ACC112 (cell line): ENCODE results near the gene TAB2.

Source experiments
- H2AFZ ChIP-seq: fragments of 200-600 bp; sonication (generic); one replicate; pipeline ENCODE4 v1.6.0; 2017; ENCODE audit warnings: antibody characterized with exemption, low read length; ENCODE audit not compliant: unreplicated experiment
- H3K27ac ChIP-seq: fragments of 200-600 bp; sonication (generic); 2 replicates; pipeline ENCODE4 v1.5.1; 2014; ENCODE audit warnings: low read depth, mild to moderate bottlenecking, antibody characterized with exemption, low read length, moderate library complexity
- H3K27me3 ChIP-seq: fragments of 200-600 bp; sonication (generic); 2 replicates; pipeline ENCODE4 v1.6.1; 2014; ENCODE audit warnings: mild to moderate bottlenecking, antibody characterized with exemption, low read length, moderate library complexity, mixed read lengths; ENCODE audit not compliant: insufficient read depth
- H3K36me3 ChIP-seq: fragments of 200-600 bp; sonication (generic); 2 replicates; pipeline ENCODE4 v1.6.1; 2016; ENCODE audit warnings: mild to moderate bottlenecking, antibody characterized with exemption, low read length, moderate library complexity, mixed read lengths; ENCODE audit not compliant: insufficient read depth
- H3K4me1 ChIP-seq: fragments of 200-600 bp; sonication (generic); one replicate; pipeline ENCODE4 v1.6.1; 2016; ENCODE audit warnings: low read length, mixed read lengths; ENCODE audit not compliant: insufficient read depth, unreplicated experiment, control insufficient read depth
- H3K4me3 ChIP-seq: fragments of 200-600 bp; sonication (generic); 2 replicates; pipeline ENCODE4 v1.5.1; 2014; ENCODE audit warnings: mild to moderate bottlenecking, low read depth, low read length
- H3K79me2 ChIP-seq: fragments of 200-600 bp; sonication (generic); one replicate; pipeline ENCODE4 v1.6.0; 2016; ENCODE audit warnings: low read length; ENCODE audit not compliant: control insufficient read depth, unreplicated experiment, insufficient read depth

Gene TAB2

DNA sequence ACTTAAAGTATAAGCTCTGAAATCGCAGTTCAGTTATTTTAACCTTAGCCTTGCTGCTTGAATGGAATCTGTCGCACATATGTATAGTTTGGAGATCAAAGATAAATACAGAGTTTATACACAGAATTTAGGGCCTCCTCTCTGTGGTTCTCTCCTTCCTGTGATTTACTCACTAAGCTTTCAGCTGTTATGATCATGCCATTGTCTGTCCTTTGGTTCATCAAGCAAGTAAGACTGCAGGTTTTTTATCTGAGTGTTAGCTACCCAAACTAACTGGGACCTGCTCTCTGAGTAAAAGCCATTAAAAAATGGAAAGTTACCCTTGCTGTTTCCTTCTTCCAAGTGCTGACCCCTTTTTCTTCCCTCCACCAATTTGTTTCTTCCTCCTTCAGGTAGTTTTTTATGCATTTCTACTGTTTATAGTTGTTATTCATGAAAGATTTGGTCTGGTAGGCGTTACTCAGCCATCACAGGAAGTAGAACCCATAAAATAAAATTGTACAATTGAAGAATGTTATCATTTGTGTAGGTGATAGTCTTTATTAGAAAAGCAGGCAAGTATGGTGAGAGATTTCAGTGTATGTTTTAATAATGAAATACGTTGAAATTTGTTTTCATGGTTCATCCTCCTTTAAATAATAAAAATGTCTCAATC, 48.9 kb downstream of the TAB2 start:
- Histone ChIP-seq H3K36me3 (peaks cover 14% of the 10 kb centered on the region), H3K4me3 (no peak overlapping the region), H3K4me1 (no peaks in the 10 kb centered on the region), H3K27me3 (no peaks in the 10 kb centered on the region), H3K27ac (no peak overlapping the region), H2AFZ (no peak overlapping the region), H3K79me2 (peaks cover 89% of the 10 kb centered on the region)

DNA sequence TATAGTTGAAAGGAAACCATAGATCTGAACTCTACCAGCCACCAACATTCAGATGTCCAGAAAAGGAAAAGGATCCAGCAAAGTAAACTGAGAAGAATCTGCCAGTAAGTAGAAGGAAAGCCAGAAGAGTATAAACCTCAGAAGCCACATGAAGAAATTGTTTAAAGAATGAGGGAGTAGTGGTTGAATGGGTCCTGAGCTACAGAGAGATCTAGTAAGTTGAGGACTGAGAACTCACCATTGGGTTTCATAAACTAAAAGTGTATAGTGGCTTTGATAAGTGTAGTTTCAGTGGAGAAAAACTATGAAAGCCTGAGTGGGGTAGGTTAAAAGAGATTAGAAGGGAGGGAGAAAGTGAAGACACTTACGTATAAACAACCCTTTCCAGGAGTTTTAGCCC, 50.6 kb downstream of the TAB2 start:
- no peak overlapping the region for H2AFZ ChIP-seq
- H3K36me3 ChIP-seq: peaks cover 21% of the 10 kb centered on the region
- H3K27me3 ChIP-seq: no peaks in the 10 kb centered on the region
- no peaks in the 10 kb centered on the region for H3K4me1 ChIP-seq
- H3K4me3 ChIP-seq: no peak overlapping the region
- peaks cover 79% of the 10 kb centered on the region for H3K79me2 ChIP-seq
- no peak overlapping the region for H3K27ac ChIP-seq

DNA sequence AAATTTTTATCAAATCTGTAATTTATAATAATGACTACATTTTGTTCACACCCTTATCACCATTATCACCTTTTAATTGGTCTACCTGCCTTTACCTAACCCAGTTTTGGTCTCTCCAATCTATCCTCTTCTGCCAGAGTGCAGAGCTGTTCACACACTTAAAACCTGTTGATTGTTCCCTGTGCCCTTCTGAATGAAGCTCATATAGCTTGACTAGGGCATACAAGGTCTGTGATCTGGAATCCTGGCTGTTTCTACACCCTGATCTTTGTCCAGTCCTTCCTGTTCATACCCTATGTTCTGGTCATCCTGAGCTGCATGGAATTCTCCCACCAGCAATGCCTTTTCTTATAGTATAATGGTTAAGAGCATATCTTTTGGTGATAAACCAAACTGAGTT, 53.6 kb downstream of the TAB2 start:
- Histone ChIP-seq H3K79me2 (peaks cover 76% of the 10 kb centered on the region), H3K27me3 (no peaks in the 10 kb centered on the region), H3K4me3 (no peak overlapping the region), H3K4me1 (no peaks in the 10 kb centered on the region), H3K36me3 (peaks cover 36% of the 10 kb centered on the region), H2AFZ (no peak overlapping the region), H3K27ac (no peak overlapping the region)

DNA sequence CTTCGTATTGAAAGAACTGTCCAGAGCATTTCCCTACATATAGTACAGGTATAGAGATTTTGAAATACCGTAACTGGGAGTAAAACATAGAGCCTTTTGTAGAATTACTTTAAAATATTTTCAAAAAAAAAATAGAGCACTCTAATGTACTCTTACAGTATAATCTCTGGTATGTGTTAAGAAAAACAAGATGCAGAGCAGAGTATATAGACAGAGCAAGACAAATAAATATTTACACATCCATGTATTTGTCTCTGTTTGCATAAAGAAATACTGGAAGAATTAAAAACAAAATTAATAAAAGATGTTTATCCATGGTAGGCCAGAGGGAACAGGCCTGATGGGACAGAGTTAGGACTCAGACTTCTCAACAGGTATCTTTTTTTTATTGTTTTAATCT, 54.5 kb downstream of the TAB2 start:
- Histone ChIP-seq H3K79me2 (peaks cover 73% of the 10 kb centered on the region), H2AFZ (no peak overlapping the region), H3K27me3 (no peaks in the 10 kb centered on the region), H3K27ac (no peak overlapping the region), H3K4me1 (no peaks in the 10 kb centered on the region), H3K36me3 (peaks cover 35% of the 10 kb centered on the region), H3K4me3 (no peak overlapping the region)

DNA sequence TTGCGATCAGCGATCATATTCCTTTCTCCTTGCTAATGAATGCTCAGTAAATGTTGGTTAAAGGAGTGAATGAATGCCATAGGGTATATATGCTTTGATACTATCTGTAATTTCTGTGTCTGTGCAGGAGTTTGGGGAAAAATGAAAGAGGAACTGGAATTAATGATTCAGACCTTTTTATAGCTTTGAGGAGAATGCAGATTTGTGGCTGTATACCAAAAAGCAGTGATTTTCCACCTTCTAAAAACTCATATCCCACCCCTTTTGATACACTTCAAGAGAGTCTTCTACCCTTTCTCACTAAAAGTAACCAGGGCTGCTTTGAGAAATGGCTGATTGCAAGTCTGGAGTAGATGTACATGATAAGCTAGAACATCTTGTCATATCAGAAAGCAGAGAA, 56.0 kb downstream of the TAB2 start:
- H3K79me2 ChIP-seq: peaks cover 61% of the 10 kb centered on the region

DNA sequence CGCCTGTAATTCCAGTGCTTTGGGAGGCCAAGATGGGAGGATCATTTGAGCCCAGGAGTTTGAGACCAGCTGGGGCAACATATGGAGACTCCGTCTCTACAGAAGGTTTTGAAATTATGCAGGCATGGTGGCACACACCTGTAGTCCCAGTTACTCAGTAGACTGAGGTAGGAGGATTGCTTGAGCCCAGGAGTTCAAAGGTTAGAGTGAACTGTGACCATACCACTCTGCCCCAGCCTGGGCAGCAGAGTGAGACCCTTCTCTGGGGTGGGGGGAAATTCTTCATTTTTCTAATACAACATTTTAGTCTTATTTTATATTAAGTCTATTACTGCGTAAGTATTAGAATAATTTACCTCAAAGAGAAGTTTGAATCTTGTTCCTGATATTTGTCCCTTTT, 62.5 kb downstream of the TAB2 start:
- Histone ChIP-seq H3K27ac (no peak overlapping the region), H3K4me3 (no peak overlapping the region), H3K27me3 (no peaks in the 10 kb centered on the region), H2AFZ (no peak overlapping the region), H3K4me1 (no peaks in the 10 kb centered on the region), H3K79me2 (peaks cover 39% of the 10 kb centered on the region), H3K36me3 (peaks cover 55% of the 10 kb centered on the region)

More for the DNA sequence above, 56.0 kb downstream of the TAB2 start:
- H3K4me1 ChIP-seq: no peaks in the 10 kb centered on the region
- H2AFZ ChIP-seq: no peak overlapping the region
- H3K27ac ChIP-seq: no peak overlapping the region
- no peak overlapping the region for H3K4me3 ChIP-seq
- peaks cover 44% of the 10 kb centered on the region for H3K36me3 ChIP-seq
- H3K27me3 ChIP-seq: no peaks in the 10 kb centered on the region

DNA sequence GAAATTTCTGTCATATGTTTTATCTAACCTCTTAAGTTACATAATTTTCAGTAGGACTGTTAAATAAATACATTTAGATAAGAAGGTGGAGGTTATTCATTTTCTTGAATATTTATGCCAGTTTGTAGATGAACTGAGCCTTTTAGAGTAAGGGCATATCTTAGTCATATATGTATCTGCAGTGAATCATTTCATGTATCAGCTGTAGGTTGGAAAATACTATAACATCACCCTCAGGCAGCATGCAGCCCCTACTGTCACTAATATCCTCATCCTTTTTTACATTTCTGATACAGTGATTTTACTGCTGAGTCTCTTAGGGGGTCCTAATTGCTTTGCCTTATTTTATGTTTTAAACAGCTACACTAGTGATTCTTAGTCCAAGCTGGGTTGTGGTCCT, 63.0 kb downstream of the TAB2 start:
- Histone ChIP-seq H3K4me1 (no peaks in the 10 kb centered on the region), H3K79me2 (peaks cover 40% of the 10 kb centered on the region), H2AFZ (no peak overlapping the region), H3K27me3 (no peaks in the 10 kb centered on the region), H3K27ac (no peak overlapping the region), H3K36me3 (peaks cover 61% of the 10 kb centered on the region), H3K4me3 (no peak overlapping the region)

DNA sequence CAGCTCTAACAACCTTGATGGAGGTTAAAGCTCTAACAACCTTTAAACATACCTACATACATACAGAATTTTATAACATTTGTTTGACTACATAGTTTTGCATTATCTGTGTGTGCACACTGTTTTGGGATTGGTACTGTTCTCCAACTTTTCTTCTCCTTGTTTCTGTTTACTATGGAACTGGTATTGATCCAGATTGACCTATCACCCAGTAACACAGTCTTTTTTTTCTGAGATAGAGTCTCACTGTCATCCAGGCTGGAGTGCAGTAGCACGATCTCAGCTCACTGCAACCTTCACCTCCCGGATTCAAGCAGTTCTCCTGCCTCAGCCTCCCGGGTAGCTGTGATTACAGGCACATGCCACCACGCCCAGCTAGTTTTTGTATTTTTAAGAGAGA, 65.9 kb downstream of the TAB2 start:
- Histone ChIP-seq H3K27ac (no peak overlapping the region), H3K4me1 (no peaks in the 10 kb centered on the region), H3K4me3 (no peak overlapping the region), H3K27me3 (no peaks in the 10 kb centered on the region), H3K36me3 (peaks cover 77% of the 10 kb centered on the region), H3K79me2 (peaks cover 45% of the 10 kb centered on the region), H2AFZ (no peak overlapping the region)

DNA sequence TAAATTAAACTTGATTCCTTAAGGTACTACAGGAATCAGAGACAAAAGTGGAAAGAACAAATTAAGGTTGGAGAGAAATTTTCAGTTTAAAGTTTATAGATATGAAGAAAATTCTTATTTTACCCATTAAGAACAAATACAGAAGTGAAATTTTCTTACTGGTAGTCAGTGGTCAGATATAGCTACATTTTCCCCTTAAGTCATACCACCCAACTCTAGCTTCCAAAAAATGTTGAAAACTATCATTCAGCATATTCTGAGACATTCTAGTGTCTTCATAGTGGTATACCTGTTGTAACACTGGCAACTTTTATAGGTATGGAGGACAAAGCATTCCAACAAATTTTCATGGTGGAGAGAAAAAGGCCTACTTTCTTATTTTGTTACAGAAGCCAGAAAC, 67.0 kb downstream of the TAB2 start:
- Histone ChIP-seq H3K79me2 (peaks cover 36% of the 10 kb centered on the region), H3K36me3 (peaks cover 67% of the 10 kb centered on the region), H3K27ac (no peak overlapping the region), H3K4me1 (no peaks in the 10 kb centered on the region), H3K27me3 (no peaks in the 10 kb centered on the region), H2AFZ (no peak overlapping the region), H3K4me3 (no peak overlapping the region)

DNA sequence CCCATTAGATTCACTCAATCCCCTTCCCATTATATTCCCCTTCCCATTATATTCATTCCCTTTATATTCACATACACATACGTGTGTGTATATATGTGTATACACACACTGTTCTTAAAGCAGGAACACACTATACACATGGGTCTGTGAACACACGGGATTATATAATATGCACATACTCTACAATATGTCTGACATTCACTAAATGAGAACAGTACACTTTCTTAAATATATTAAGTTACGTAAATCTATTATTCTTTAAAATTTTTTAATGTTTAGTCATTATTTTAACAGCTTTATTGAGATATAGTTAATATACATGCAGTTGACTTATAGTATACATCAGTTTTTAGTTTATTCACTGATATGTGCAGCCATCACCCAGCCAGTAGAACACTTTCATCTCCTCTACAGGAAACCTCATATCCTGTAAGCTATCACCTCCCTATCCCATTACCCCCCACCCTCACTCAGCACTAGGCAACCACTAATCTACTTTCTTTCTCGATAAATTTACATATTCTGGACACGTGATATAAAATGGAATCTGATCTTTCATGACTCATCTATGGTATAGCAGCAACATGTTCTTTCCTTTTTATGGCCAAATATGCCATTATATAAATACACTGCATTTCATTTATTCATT, 68.6 kb downstream of the TAB2 start:
- peaks cover 42% of the 10 kb centered on the region for H3K79me2 ChIP-seq
- H3K4me3 ChIP-seq: no peak overlapping the region
- peaks cover 4% of the 10 kb centered on the region for H3K4me1 ChIP-seq
- no peaks in the 10 kb centered on the region for H3K27me3 ChIP-seq
- peaks cover 59% of the 10 kb centered on the region for H3K36me3 ChIP-seq
- H3K27ac ChIP-seq: no peak overlapping the region
- H2AFZ ChIP-seq: no peak overlapping the region

DNA sequence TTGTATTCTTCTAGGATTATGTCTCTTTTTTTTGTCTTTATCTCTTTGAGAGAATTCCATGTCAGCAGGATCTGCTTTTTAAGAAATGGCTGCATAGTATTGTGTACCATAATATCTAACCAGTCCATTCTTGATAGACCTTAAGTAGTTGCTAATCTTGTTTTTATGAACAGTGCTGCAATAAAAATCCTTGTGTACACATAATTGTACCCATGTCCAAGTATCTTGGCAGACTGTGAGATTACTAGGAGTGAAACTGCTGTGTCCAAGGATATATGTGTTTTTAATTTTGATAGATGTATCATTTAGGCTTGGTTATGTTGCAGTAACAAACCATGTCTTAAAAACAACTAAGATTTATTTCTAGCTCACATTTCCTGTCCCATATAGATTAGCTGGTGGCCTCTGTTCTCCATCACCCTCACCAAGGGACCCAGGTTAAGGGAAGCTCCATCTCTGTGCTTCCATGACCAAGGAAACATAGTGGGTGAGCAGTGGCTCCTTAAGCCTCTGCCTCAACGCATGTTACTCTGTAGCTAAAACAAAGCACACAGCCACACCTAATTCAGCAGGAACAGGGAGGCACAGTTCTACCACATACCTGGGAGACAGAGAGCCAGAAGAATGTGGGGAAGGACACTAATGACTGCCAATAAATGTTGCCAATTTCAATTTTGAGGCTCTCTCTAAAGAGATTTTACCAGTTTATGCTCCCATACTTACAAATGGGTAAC, 70.4 kb downstream of the TAB2 start:
- Histone ChIP-seq H3K36me3 (peaks cover 52% of the 10 kb centered on the region), H3K27ac (no peak overlapping the region), H3K79me2 (peaks cover 57% of the 10 kb centered on the region), H2AFZ (no peak overlapping the region), H3K4me1 (peaks cover 4% of the 10 kb centered on the region), H3K27me3 (no peaks in the 10 kb centered on the region), H3K4me3 (no peak overlapping the region)
